Measurements from ENCODE around the gene KDF1.

DNA sequence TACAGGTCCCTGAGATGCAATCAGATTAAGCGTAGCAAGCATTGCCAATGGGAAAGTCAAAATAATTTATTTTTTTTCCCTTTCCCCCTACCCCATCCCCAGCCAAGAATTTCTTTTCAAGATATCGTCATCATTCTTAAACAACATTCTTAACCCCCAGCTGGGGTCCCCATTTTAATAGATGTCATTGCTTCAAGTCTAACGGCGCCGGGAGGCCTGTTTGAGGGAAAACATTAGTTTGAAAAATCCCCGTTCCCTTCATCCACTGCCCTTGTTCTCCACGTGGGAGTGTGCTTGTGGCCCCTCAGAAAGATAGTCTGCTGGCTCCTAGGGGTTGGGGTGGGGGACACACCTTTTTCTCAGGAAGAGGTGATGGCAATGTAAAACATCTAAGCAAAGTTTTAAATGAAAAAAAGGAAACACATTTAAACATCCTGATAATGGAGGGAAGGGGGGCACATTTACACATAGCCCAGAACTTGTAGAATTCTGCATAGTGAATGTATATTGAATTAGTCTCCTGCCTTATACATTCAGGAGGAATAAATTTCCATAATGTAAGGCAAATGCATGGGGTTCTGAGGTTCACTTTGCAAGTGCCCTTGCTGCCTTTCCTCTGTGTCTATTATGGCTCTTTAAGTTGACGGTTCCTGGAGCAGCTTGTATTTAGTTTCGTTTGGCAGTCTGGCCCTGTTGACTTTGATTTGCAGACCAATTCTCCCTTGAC is 40.0 kb upstream of the KDF1 start:
- TF ChIP-seq CTCF (IDR thresholded peaks at IDR 0.05; ENCODE audit: low read depth, low read length) (no peak), EZH2phosphoT487 (IDR thresholded peaks at IDR 0.05; ENCODE audit: low read depth) (no peak)
